PC-3 (cell line): ENCODE measurements around the gene OLFM2. TPM values are rescaled to one million over a fixed set of nuclear protein-coding genes. Genes with fewer than 3 reads are reported as not detected.

Source experiments
- ATAC-seq: fragments of 200-7000 bp; cut with Tn5 transposase; 2 replicates; pipeline ENCODE4 v1.9.1; 2020; ENCODE audit warnings: mild to moderate bottlenecking, moderate library complexity
- BruUV-seq: library from RNA; stranded (reverse); fragments of 400-500 nt; replicated peaks from 2 replicates; lab custom pipeline; 2021; lab: Mats Ljungman, UMichigan
- CTCF ChIA-PET: fragments of 300-600 bp; sonication (Branson Sonifier 250); formaldehyde crosslinking; loops from one replicate; lab custom pipeline; 2022; ENCODE audit warnings: antibody characterized with exemption; lab: Charles Lee
- POLR2A ChIA-PET: fragments of 300-600 bp; sonication (Branson Sonifier 250); formaldehyde crosslinking; loops from one replicate; lab custom pipeline; 2022; ENCODE audit warnings: antibody characterized with exemption; ENCODE audit not compliant: unreplicated experiment; lab: Charles Lee
- DNase-seq: peaks from one replicate; pipeline ENCODE4 v3.0.0-alpha.2; 2015
- H2AFZ ChIP-seq: fragments of 300-600 bp; sonication (generic); 2 replicates; pipeline ENCODE4 v1.6.0; 2016; ENCODE audit warnings: antibody characterized with exemption, low read length
- H3F3A ChIP-seq: fragments of 300-600 bp; sonication (generic); one replicate; pipeline ENCODE4 v1.6.0; 2017; ENCODE audit warnings: antibody characterized with exemption, low read length, control low read depth, mild to moderate bottlenecking; ENCODE audit not compliant: unreplicated experiment
- H3K27ac ChIP-seq: fragments of 300-600 bp; sonication (generic); 2 replicates; pipeline ENCODE4 v1.5.1; 2016; ENCODE audit warnings: mild to moderate bottlenecking, low read length
- H3K27me3 ChIP-seq: fragments of 300-600 bp; sonication (generic); 2 replicates; pipeline ENCODE4 v1.6.1; 2016; ENCODE audit warnings: low read length, mixed read lengths
- H3K36me3 ChIP-seq: fragments of 300-600 bp; sonication (generic); 2 replicates; pipeline ENCODE4 v1.6.1; 2016; ENCODE audit warnings: low read depth, mixed run types, low read length, mixed read lengths
- H3K4me1 ChIP-seq: fragments of 300-600 bp; sonication (generic); 2 replicates; pipeline ENCODE4 v1.5.1; 2016; ENCODE audit warnings: low read length; ENCODE audit not compliant: insufficient read depth
- H3K4me2 ChIP-seq: fragments of 300-600 bp; sonication (generic); 2 replicates; pipeline ENCODE4 v1.6.0; 2016; ENCODE audit warnings: low read length
- H3K4me3 ChIP-seq: fragments of 300-600 bp; sonication (generic); 2 replicates; pipeline ENCODE4 v1.5.1; 2016; ENCODE audit warnings: mild to moderate bottlenecking, low read length, mixed read lengths
- H3K79me2 ChIP-seq: fragments of 300-600 bp; sonication (generic); 2 replicates; pipeline ENCODE4 v1.6.1; 2017; ENCODE audit warnings: low read length, mixed read lengths
- H3K9ac ChIP-seq: fragments of 300-600 bp; sonication (generic); 2 replicates; pipeline ENCODE4 v1.6.0; 2016; ENCODE audit warnings: mild to moderate bottlenecking, low read length
- H3K9me2 ChIP-seq: fragments of 300-600 bp; sonication (generic); replicated peaks from 2 replicates; pipeline ENCODE4 v1.6.1; 2016; ENCODE audit warnings: mixed run types, low read length, mixed read lengths
- H3K9me3 ChIP-seq: fragments of 300-600 bp; sonication (generic); 2 replicates; pipeline ENCODE4 v1.6.1; 2016; ENCODE audit warnings: low read length, mixed read lengths
- H4K20me1 ChIP-seq: fragments of 300-600 bp; sonication (generic); 2 replicates; pipeline ENCODE4 v1.6.1; 2016; ENCODE audit warnings: low read length, mixed read lengths
- CTCF ChIP-seq: fragments of 300-600 bp; sonication (generic); conservative IDR thresholded peaks from 2 replicates; pipeline ENCODE4 v1.5.1; 2017; ENCODE audit warnings: antibody characterized with exemption, low read depth, mild to moderate bottlenecking, low read length
- EZH2 ChIP-seq: fragments of 300-600 bp; sonication (generic); IDR thresholded peaks from one replicate; pipeline ENCODE4 v1.6.1; 2017; ENCODE audit warnings: antibody characterized with exemption, mild to moderate bottlenecking, low read length; ENCODE audit not compliant: unreplicated experiment
- EZH2phosphoT487 ChIP-seq: fragments of 300-600 bp; sonication (generic); IDR thresholded peaks from 2 replicates; pipeline ENCODE4 v1.6.1; 2018; ENCODE audit warnings: mild to moderate bottlenecking, antibody characterized with exemption, low read length, borderline replicate concordance
- intact Hi-C: fragments of 100-400 bp; cut with micrococcal nuclease; formaldehyde crosslinking; loops from 2 replicates; pipeline ENCODE4 v1.9.0; 2023
- total RNA-seq: library from RNA; depleted of rRNA; stranded (reverse); fragments of >200 nt; gene quantifications from 2 replicates; pipeline ENCODE4 v1.2.3, GENCODE V29; 2014

Gene OLFM2
- total RNA-seq, 1 experiment from 2014 or later: 1.6 TPM

GRCh38 chr19:9861503-9861902 is 74.8 kb downstream of the OLFM2 start:
- ChIA-PET CTCF (no interaction called here), POLR2A (no interaction called here)
- no peak overlapping the region for H2AFZ ChIP-seq
- intact Hi-C loops: no loop called here
- TF ChIP-seq EZH2phosphoT487: no peak
- no peak for TF ChIP-seq EZH2
- TF ChIP-seq CTCF: no peak
- no peak overlapping the region for H3K27ac ChIP-seq
- H3K79me2 ChIP-seq: no peaks in the 10 kb centered on the region
- H4K20me1 ChIP-seq: no peaks in the 10 kb centered on the region
- no peak overlapping the region for H3K4me2 ChIP-seq
- H3K9me2 ChIP-seq: no peaks in the 10 kb centered on the region
- ATAC-seq (no peak), DNase-seq (no peak)
- H3K27me3 ChIP-seq: no peaks in the 10 kb centered on the region
- no peaks in the 10 kb centered on the region for H3K9me3 ChIP-seq
- no peaks in the 10 kb centered on the region for H3K4me1 ChIP-seq
- no peaks in the 10 kb centered on the region for H3K36me3 ChIP-seq
- H3K4me3 ChIP-seq: no peak overlapping the region
- no TSS peak for BruUV-seq
- no peaks in the 10 kb centered on the region for H3F3A ChIP-seq
- H3K9ac ChIP-seq: no peak overlapping the region

GRCh38 chr19:9860407-9860806 is 75.9 kb downstream of the OLFM2 start:
- CTCF ChIA-PET: interaction anchor here (0.6 kb wide), 2 partner anchors 21 to 1792 kb away, joined by 3 read pairs; no protein-coding TSS in a partner anchor
- no peaks in the 10 kb centered on the region for H3K4me1 ChIP-seq
- H3K79me2 ChIP-seq: no peaks in the 10 kb centered on the region
- intact Hi-C loops: no loop called here
- no peak for TF ChIP-seq EZH2
- TF ChIP-seq EZH2phosphoT487: no peak
- no peak for TF ChIP-seq CTCF
- H3K4me2 ChIP-seq: no peak overlapping the region
- H3K4me3 ChIP-seq: no peak overlapping the region
- POLR2A ChIA-PET: interaction anchor here (0.6 kb wide), 1 partner anchor 17 kb away, joined by 5 read pairs; no protein-coding TSS in a partner anchor
- no peak overlapping the region for H3K27ac ChIP-seq
- no TSS peak for BruUV-seq
- H3K9me2 ChIP-seq: no peaks in the 10 kb centered on the region
- DNase-seq: no peak
- no peaks in the 10 kb centered on the region for H3K9me3 ChIP-seq
- H3K9ac ChIP-seq: no peak overlapping the region
- no peaks in the 10 kb centered on the region for H3K27me3 ChIP-seq
- H4K20me1 ChIP-seq: no peaks in the 10 kb centered on the region
- no peaks in the 10 kb centered on the region for H3F3A ChIP-seq
- H3K36me3 ChIP-seq: no peaks in the 10 kb centered on the region
- no peak for ATAC-seq
- H2AFZ ChIP-seq: no peak overlapping the region

GRCh38 chr19:9858766-9859165 is 77.5 kb downstream of the OLFM2 start:
- H3K27ac ChIP-seq: no peak overlapping the region
- no peaks in the 10 kb centered on the region for H3K79me2 ChIP-seq
- H3F3A ChIP-seq: no peaks in the 10 kb centered on the region
- H3K9ac ChIP-seq: no peak overlapping the region
- TF ChIP-seq EZH2 (no peak), EZH2phosphoT487 (no peak), CTCF (no peak)
- no peaks in the 10 kb centered on the region for H3K9me2 ChIP-seq
- H4K20me1 ChIP-seq: no peaks in the 10 kb centered on the region
- ChIA-PET POLR2A (no interaction called here), CTCF (no interaction called here)
- intact Hi-C loops: no loop called here
- no peak overlapping the region for H3K4me2 ChIP-seq
- H2AFZ ChIP-seq: no peak overlapping the region
- ATAC-seq (no peak), DNase-seq (no peak)
- H3K9me3 ChIP-seq: no peaks in the 10 kb centered on the region
- H3K4me3 ChIP-seq: no peak overlapping the region
- H3K36me3 ChIP-seq: no peaks in the 10 kb centered on the region
- H3K4me1 ChIP-seq: no peaks in the 10 kb centered on the region
- no peaks in the 10 kb centered on the region for H3K27me3 ChIP-seq
- BruUV-seq: no TSS peak
